Adipocyte (in vitro differentiated cells): ENCODE data around the gene CATSPERD.

Source experiments
- DNase-seq: peaks from one replicate; pipeline ENCODE4 v3.0.0-alpha.2; 2015; ENCODE audit warnings: low read depth
- H3K27me3 ChIP-seq: replicated peaks from 2 replicates; pipeline ENCODE4 v1.7.0; 2013; ENCODE audit warnings: mild to moderate bottlenecking, low read length, moderate library complexity; ENCODE audit not compliant: control insufficient read depth, insufficient read depth
- H3K36me3 ChIP-seq: 2 replicates; pipeline ENCODE4 v1.7.0; 2013; ENCODE audit warnings: low read length, mild to moderate bottlenecking, moderate library complexity; ENCODE audit not compliant: control insufficient read depth, insufficient read depth, severe bottlenecking
- H3K4me1 ChIP-seq: 2 replicates; pipeline ENCODE4 v1.7.0; 2013; ENCODE audit warnings: mild to moderate bottlenecking, low read length, moderate library complexity; ENCODE audit not compliant: control insufficient read depth, insufficient read depth
- H3K4me3 ChIP-seq: 2 replicates; pipeline ENCODE4 v1.7.0; 2013; ENCODE audit warnings: mild to moderate bottlenecking, low read length, moderate library complexity
- H3K9ac ChIP-seq: 2 replicates; pipeline ENCODE4 v1.7.0; 2013; ENCODE audit warnings: mild to moderate bottlenecking, low read length, moderate library complexity
- H3K9me3 ChIP-seq: 2 replicates; pipeline ENCODE4 v1.7.0; 2013; ENCODE audit warnings: mild to moderate bottlenecking, low read length, moderate library complexity; ENCODE audit not compliant: control insufficient read depth

Gene CATSPERD

GRCh38 chr19:5795382-5795919, 75.0 kb downstream of the CATSPERD start:
- Histone ChIP-seq H3K36me3 (no peaks in the 10 kb centered on the region), H3K4me3 (no peak overlapping the region), H3K9me3 (no peaks in the 10 kb centered on the region), H3K9ac (no peak overlapping the region), H3K27me3 (no peaks in the 10 kb centered on the region), H3K4me1 (peaks cover 6% of the 10 kb centered on the region)
- DNase-seq, result no peak

GRCh38 chr19:5798244-5798643, 77.8 kb downstream of the CATSPERD start:
- Histone ChIP-seq H3K9ac (no peak overlapping the region), H3K4me3 (no peak overlapping the region), H3K27me3 (no peaks in the 10 kb centered on the region), H3K36me3 (no peaks in the 10 kb centered on the region), H3K4me1 (peaks cover 16% of the 10 kb centered on the region), H3K9me3 (no peaks in the 10 kb centered on the region)
- no peak for DNase-seq

GRCh38 chr19:5799247-5800241, 79.1 kb downstream of the CATSPERD start:
- Histone ChIP-seq H3K9me3 (no peaks in the 10 kb centered on the region), H3K36me3 (no peaks in the 10 kb centered on the region), H3K4me3 (no peak overlapping the region), H3K27me3 (no peaks in the 10 kb centered on the region), H3K9ac (no peak overlapping the region), H3K4me1 (peaks cover 23% of the 10 kb centered on the region)
- no peak for DNase-seq

- H3K4me1 ChIP-seq, result peaks cover 23% of the 10 kb centered on the region
- H3K27me3 ChIP-seq, result no peaks in the 10 kb centered on the region
- no peaks in the 10 kb centered on the region for H3K36me3 ChIP-seq
- no peak for DNase-seq
- no peak overlapping the region for H3K4me3 ChIP-seq
- H3K9me3 ChIP-seq, result no peaks in the 10 kb centered on the region
- no peak overlapping the region for H3K9ac ChIP-seq
Measured at GRCh38 chr19:5800361-5801270, 80.2 kb downstream of the CATSPERD start.

GRCh38 chr19:5801796-5802619, 81.6 kb downstream of the CATSPERD start:
- Histone ChIP-seq H3K9me3 (no peaks in the 10 kb centered on the region), H3K36me3 (no peaks in the 10 kb centered on the region), H3K27me3 (peaks cover 12% of the 10 kb centered on the region), H3K4me1 (peaks cover 23% of the 10 kb centered on the region), H3K4me3 (no peak overlapping the region), H3K9ac (no peak overlapping the region)
- DNase-seq, result peak; percentile 19

- H3K4me1 ChIP-seq, result peaks cover 23% of the 10 kb centered on the region
- H3K27me3 ChIP-seq, result peaks cover 20% of the 10 kb centered on the region
- DNase-seq, result no peak
- H3K9ac ChIP-seq, result peak overlapping the region; percentile 33
- no peaks in the 10 kb centered on the region for H3K36me3 ChIP-seq
- H3K4me3 ChIP-seq, result peak overlapping the region; percentile 69
- no peaks in the 10 kb centered on the region for H3K9me3 ChIP-seq
Measured at GRCh38 chr19:5803441-5803751, 83.0 kb downstream of the CATSPERD start.

- DNase-seq, result peak; percentile 93
- Histone ChIP-seq H3K9ac (peak overlapping the region; percentile 33), H3K27me3 (peaks cover 20% of the 10 kb centered on the region), H3K4me3 (peak overlapping the region; percentile 69), H3K9me3 (no peaks in the 10 kb centered on the region), H3K4me1 (peaks cover 23% of the 10 kb centered on the region), H3K36me3 (no peaks in the 10 kb centered on the region)
Measured at GRCh38 chr19:5803752-5804515, 83.5 kb downstream of the CATSPERD start.

GRCh38 chr19:5804516-5805461, 84.4 kb downstream of the CATSPERD start, which contains the start of gene NRTN:
TSS of gene NRTN (plus strand) at chr19:5805067. CDS start at chr19:5824166, 19,099 bp downstream.
- H3K4me1 ChIP-seq, result peaks cover 23% of the 10 kb centered on the region
- DNase-seq, result peak; percentile 8
- H3K4me3 ChIP-seq, result peak within 1 kb of the TSS; percentile 69

GRCh38 chr19:5805462-5806132, 85.2 kb downstream of the CATSPERD start:
- peaks cover 15% of the 10 kb centered on the region for H3K4me1 ChIP-seq
- H3K36me3 ChIP-seq, result no peaks in the 10 kb centered on the region
- peaks cover 20% of the 10 kb centered on the region for H3K27me3 ChIP-seq
- no peaks in the 10 kb centered on the region for H3K9me3 ChIP-seq
- DNase-seq, result peak; percentile 84
- H3K9ac ChIP-seq, result no peak overlapping the region
- H3K4me3 ChIP-seq, result no peak overlapping the region

More at GRCh38 chr19:5804516-5805461, 84.4 kb downstream of the CATSPERD start, which contains the start of gene NRTN:
- H3K9me3 ChIP-seq, result no peaks in the 10 kb centered on the region
- H3K27me3 ChIP-seq, result peaks cover 20% of the 10 kb centered on the region
- H3K36me3 ChIP-seq, result no peaks in the 10 kb centered on the region
- H3K9ac ChIP-seq, result no peak within 1 kb of the TSS
